ENCODE data around the gene GPX3. TPM values are rescaled to one million over a fixed set of nuclear protein-coding genes. Genes with fewer than 3 reads are reported as not detected.
A peak's percentile ranks its signal among the peaks of the same experiment; 100 is the strongest.

Gene GPX3
- total and polyA plus RNA-seq, 9 of the 15 experiments (the other 6 are each of a cell fraction or from before 2014, with no cell fraction given) = 0.25 to 0.86 TPM; not detected in 7

DNA sequence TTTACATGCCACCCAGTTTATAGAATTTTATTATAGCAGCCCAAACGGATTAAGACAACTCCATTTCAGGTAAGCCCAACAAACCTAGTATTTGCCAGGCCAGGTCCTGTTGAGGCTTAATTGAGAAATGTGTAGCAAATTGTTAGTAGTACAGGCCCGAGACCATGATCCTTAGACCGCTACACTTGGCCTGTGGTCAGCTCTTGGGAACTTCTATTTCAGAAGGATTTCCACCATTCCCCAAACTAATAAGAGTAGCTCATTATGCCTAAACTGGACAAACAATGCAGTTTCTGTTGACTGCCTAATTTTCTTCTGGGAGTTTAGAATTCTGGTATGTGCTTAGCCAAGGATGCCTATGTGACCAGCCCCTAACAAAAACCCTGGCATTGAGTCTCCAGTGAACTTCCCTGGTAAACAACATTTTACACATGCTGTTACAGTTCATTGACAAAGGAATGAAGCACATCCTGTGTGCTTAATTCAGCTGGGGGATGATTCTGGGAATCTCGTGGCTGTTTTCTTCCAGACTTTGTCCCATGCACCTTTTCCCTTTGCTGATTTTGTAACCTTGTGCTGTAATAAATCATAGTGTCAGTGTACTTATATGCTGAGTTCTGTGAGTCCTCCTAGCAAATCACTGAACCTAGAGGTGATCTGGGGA lies 5.6 kb upstream of the GPX3 start (continued):
- TF ChIP-seq, protein P1, sequence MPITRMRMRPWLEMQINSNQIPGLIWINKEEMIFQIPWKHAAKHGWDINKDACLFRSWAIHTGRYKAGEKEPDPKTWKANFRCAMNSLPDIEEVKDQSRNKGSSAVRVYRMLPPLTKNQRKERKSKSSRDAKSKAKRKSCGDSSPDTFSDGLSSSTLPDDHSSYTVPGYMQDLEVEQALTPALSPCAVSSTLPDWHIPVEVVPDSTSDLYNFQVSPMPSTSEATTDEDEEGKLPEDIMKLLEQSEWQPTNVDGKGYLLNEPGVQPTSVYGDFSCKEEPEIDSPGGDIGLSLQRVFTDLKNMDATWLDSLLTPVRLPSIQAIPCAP (CRISPR knock-in tag; IDR thresholded peaks at IDR 0.05; ENCODE audit: borderline replicate concordance) = no peak
- TF ChIP-seq ZNF76 (CRISPR knock-in tag; IDR thresholded peaks at IDR 0.05; ENCODE audit: borderline replicate concordance) (no peak), KDM1A (IDR thresholded peaks at IDR 0.05) (0 out of 4 replicates have a peak, but pooled peaks of 1 of the 2 experiments have one; percentile 14), NFE2L1 (tag; IDR thresholded peaks at IDR 0.05; ENCODE audit: borderline replicate concordance, low read depth) (no peak), KAT7 (CRISPR knock-in tag; IDR thresholded peaks at IDR 0.05; ENCODE audit: borderline replicate concordance) (no peak), HNRNPLL (IDR thresholded peaks at IDR 0.05; ENCODE audit: low read depth, low read length, poor library complexity, severe bottlenecking) (no peak)

DNA sequence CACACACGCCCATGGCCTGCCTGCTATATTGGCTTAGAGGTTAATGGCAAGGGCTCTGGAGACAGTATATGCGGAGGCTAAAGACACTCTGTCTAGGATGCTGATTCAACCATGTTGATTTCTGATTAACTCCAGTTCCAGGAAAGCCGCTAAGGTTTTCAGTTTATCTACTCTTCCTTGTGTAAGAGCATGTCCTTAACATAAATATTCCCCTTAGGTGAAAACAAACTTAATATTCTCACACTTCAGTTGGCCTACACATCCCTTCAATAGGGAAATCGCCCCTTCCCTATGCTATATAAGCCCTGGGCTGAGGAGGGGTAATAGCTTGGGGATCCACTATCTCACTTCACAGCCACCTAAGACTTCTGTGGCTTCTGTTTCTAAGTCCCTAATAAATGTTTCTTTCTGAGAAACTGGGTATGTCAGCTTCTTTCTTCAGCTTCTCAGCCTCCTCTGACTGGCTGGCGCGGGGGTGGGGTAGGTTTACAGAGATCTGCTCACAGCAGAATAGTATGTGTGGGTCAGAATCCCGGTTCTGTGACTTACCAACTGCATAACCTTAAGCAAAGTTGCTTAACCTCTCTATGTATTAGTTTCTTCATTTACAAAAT lies 4.3 kb upstream of the GPX3 start:
- H3K4me3 ChIP-seq = no peak overlapping the region
- H4K20me1 ChIP-seq (replicated peaks; ENCODE audit: control insufficient read depth, insufficient read depth, low read length) = no peaks in the 10 kb centered on the region
- H3K36me3 ChIP-seq (ENCODE audit: control insufficient read depth, insufficient read depth, low read length) = no peaks in the 10 kb centered on the region
- ChIA-PET CTCF (ENCODE audit: low intra/inter-chr PET ratio) (no interaction called here), POLR2A (interaction anchor here (0.8 to 2.5 kb wide), 5 partner anchors 10 to 111 kb away, joined by 3 to 11 read pairs (median 4); partner anchors contain the start of gene ZNF300)
- DNase-seq (ENCODE audit: extremely low read depth in 1 of 4, low spot score in 3 of 4) (peak; percentile 48 to 84 (median 64)), ATAC-seq (peak; percentile 94), FAIRE-seq (peak; percentile 93)
- in situ Hi-C loops (cut with MboI) = no loop called here
- no peaks in the 10 kb centered on the region for H3K9me1 ChIP-seq (ENCODE audit: control insufficient read depth, insufficient read depth, low read length)
- intact Hi-C loops (cut with micrococcal nuclease) = no loop called here
- H3K9me3 ChIP-seq (replicated peaks; ENCODE audit: control insufficient read depth, insufficient read depth, low read depth, low read length) = no peaks in the 10 kb centered on the region
- H2AFZ ChIP-seq (ENCODE audit: low read depth, low read length) = peak overlapping the region; percentile 84
- peak overlapping the region in 1 of 2 experiments; percentile 54; a peak in 2 of 4 replicates for H3K9ac ChIP-seq (ENCODE audit: insufficient read depth in 1 of 2, low read depth in 2 of 2, low read length in 2 of 2)
- no peaks in the 10 kb centered on the region for H3K79me2 ChIP-seq (ENCODE audit: control insufficient read depth, insufficient read depth, low read length)
- H3K27ac ChIP-seq (ENCODE audit: extremely low read depth, low read depth, low read length) = peak overlapping the region; percentile 83
- H3K27me3 ChIP-seq (ENCODE audit: control insufficient read depth in 2 of 2, insufficient read depth in 2 of 2, low read length in 2 of 2) = no peaks in the 10 kb centered on the region
- peak overlapping the region; percentile 68 for H3K4me2 ChIP-seq (ENCODE audit: insufficient read depth, low read length)
- no TSS peak for BruUV-seq (replicated peaks)
- WGBS (ENCODE audit: insufficient coverage, low coverage, missing lambda C conversion rate) = 2% methylated on average over 7 of the region's 7 CpGs
- H3K4me1 ChIP-seq (replicated peaks in 1 of 2; ENCODE audit: control insufficient read depth in 2 of 2, insufficient read depth in 2 of 2, low read length in 2 of 2) = peaks cover 12 to 41% of the 10 kb centered on the region in 2 experiments
- no peak for TF ChIP-seq SRSF7 (optimal IDR thresholded peaks at IDR 0.05; ENCODE audit: low read depth, low read length)
- TF ChIP-seq TAF9B (IDR thresholded peaks at IDR 0.05; ENCODE audit: partially characterized antibody) = peak; percentile 49
- TF ChIP-seq CEBPG (CRISPR knock-in tag; IDR thresholded peaks at IDR 0.05) = no peak; the same call in 1 of the 2 replicates
- TF ChIP-seq CEBPG (tag; conservative IDR thresholded peaks at IDR 0.05 in 1 of 2, IDR thresholded peaks at IDR 0.05 in 1 of 2) = peak in 1 of 2 experiments; percentile 67; a peak in 2 of 4 replicates
- peak; percentile 40; the same call in 1 of the 2 replicates for TF ChIP-seq GABPA (tag; conservative IDR thresholded peaks at IDR 0.05; ENCODE audit: low read depth)
- peak; percentile 67; the same call in 1 of the 2 replicates for TF ChIP-seq ILF3 (IDR thresholded peaks at IDR 0.05; ENCODE audit: borderline replicate concordance)
- TF ChIP-seq, protein P2, sequence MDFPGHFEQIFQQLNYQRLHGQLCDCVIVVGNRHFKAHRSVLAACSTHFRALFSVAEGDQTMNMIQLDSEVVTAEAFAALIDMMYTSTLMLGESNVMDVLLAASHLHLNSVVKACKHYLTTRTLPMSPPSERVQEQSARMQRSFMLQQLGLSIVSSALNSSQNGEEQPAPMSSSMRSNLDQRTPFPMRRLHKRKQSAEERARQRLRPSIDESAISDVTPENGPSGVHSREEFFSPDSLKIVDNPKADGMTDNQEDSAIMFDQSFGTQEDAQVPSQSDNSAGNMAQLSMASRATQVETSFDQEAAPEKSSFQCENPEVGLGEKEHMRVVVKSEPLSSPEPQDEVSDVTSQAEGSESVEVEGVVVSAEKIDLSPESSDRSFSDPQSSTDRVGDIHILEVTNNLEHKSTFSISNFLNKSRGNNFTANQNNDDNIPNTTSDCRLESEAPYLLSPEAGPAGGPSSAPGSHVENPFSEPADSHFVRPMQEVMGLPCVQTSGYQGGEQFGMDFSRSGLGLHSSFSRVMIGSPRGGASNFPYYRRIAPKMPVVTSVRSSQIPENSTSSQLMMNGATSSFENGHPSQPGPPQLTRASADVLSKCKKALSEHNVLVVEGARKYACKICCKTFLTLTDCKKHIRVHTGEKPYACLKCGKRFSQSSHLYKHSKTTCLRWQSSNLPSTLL (IDR thresholded peaks at IDR 0.05) = peak; percentile 90
- 0 out of 4 replicates have a peak, but pooled peaks of 1 of the 2 experiments have one; percentile 10 for TF ChIP-seq HDAC1 (IDR thresholded peaks at IDR 0.05)
- no peak for TF ChIP-seq HEY1 (CRISPR knock-in tag; IDR thresholded peaks at IDR 0.05; ENCODE audit: borderline replicate concordance)
- peak; percentile 60 for TF ChIP-seq TAL1 (IDR thresholded peaks at IDR 0.05)
- peak; percentile 59 for TF ChIP-seq KDM5B (IDR thresholded peaks at IDR 0.05; ENCODE audit: insufficient replicate concordance, low read depth, low read length)

Measured in K562 (cell line).